HG03565 (cell line): ENCODE results near the gene GLA.
A peak's percentile ranks its signal among the peaks of the same experiment; 100 is the strongest.

Experiments used
- ATAC-seq: cut with Tn5 transposase; IDR thresholded peaks from one replicate; pipeline ENCODE4 v1.9.1; 2021; ENCODE audit warnings: mild to moderate bottlenecking, moderate library complexity; ENCODE audit not compliant: unreplicated experiment

Gene GLA

GRCh38 chrX:101398694-101399093 is 9.0 kb downstream of the GLA start:
- ATAC-seq: no peak

GRCh38 chrX:101397779-101398178 is 9.9 kb downstream of the GLA start:
- ATAC-seq: no peak

GRCh38 chrX:101395789-101396188 is 11.9 kb downstream of the GLA start:
- no peak for ATAC-seq

- ATAC-seq: no peak
These were observed 13.4 kb downstream of the GLA start for GRCh38 chrX:101394372-101394771.

GRCh38 chrX:101393530-101394305 is 14.0 kb downstream of the GLA start:
- no peak for ATAC-seq

GRCh38 chrX:101391831-101392230 is 15.9 kb downstream of the GLA start:
- ATAC-seq: no peak

GRCh38 chrX:101390664-101391525 is 16.8 kb downstream of the GLA start, which contains the start of gene RPL36A:
TSS of gene RPL36A (plus strand) at chrX:101391011. CDS start at chrX:101391044, 33 bp downstream.
- ATAC-seq: peak; percentile 78

- no peak for ATAC-seq
These were observed 19.1 kb downstream of the GLA start for GRCh38 chrX:101388604-101389003.

- no peak for ATAC-seq
These were observed 21.2 kb downstream of the GLA start for GRCh38 chrX:101386542-101386885.

GRCh38 chrX:101385795-101386541 is 21.8 kb downstream of the GLA start, which contains the start of gene BTK:
TSS of gene BTK (minus strand) at chrX:101386191. CDS start at chrX:101375284, 10,907 bp downstream.
- ATAC-seq: peak; percentile 55

- no peak for ATAC-seq
These were observed 22.6 kb downstream of the GLA start for GRCh38 chrX:101385026-101385684.

GRCh38 chrX:101383679-101384205 is 24.0 kb downstream of the GLA start:
- ATAC-seq: peak; percentile 78

GRCh38 chrX:101377547-101377946 is 30.2 kb downstream of the GLA start:
- no peak for ATAC-seq

- peak; percentile 86 for ATAC-seq
These were observed 36.7 kb downstream of the GLA start for GRCh38 chrX:101370888-101371504.

- ATAC-seq: no peak
These were observed 38.0 kb downstream of the GLA start for GRCh38 chrX:101369687-101370086.

- no peak for ATAC-seq
These were observed 38.9 kb downstream of the GLA start for GRCh38 chrX:101368800-101369199.

GRCh38 chrX:101365301-101365795 is 42.4 kb downstream of the GLA start:
- no peak for ATAC-seq

- no peak for ATAC-seq
These were observed 45.0 kb downstream of the GLA start for GRCh38 chrX:101362757-101363156.

GRCh38 chrX:101362116-101362515 is 45.6 kb downstream of the GLA start:
- no peak for ATAC-seq

- no peak for ATAC-seq
These were observed 47.3 kb downstream of the GLA start for GRCh38 chrX:101360390-101360789.
